Endothelial cell of umbilical vein (primary cell): ENCODE measurements around the gene RET. TPM values are rescaled to one million over a fixed set of nuclear protein-coding genes. Genes with fewer than 3 reads are reported as not detected.

ENCODE experiments used
- BruUV-seq: library from RNA; stranded (reverse); fragments of 400-500 nt; replicated peaks from 2 replicates; lab custom pipeline; 2021; lab: Mats Ljungman, UMichigan
- CTCF ChIA-PET: fragments of 300-600, 350-600 bp; sonication (Branson Sonifier 250); formaldehyde crosslinking; loops from one replicate; lab custom pipeline; 2021; ENCODE audit warnings: antibody characterized with exemption, inconsistent platforms; lab: Charles Lee
- POLR2A ChIA-PET: fragments of 300-600, 350-600 bp; sonication (Branson Sonifier 250); formaldehyde crosslinking; loops from one replicate; lab custom pipeline; 2021; ENCODE audit warnings: antibody characterized with exemption, inconsistent platforms; lab: Charles Lee
- DNase-seq: peaks from one replicate; pipeline ENCODE4 v3.0.0-alpha.2; 2011; ENCODE audit warnings: low read depth, low spot score
- FAIRE-seq: peaks from 2 replicates; lab custom pipeline; 2011; peaks lifted over from hg19 to GRCh38; lab: Jason Lieb, UNC
- H2AFZ ChIP-seq: 2 replicates; pipeline ENCODE4 v1.6.0; 2012; ENCODE audit warnings: low read depth, low read length, control low read depth, inconsistent platforms
- H3K27ac ChIP-seq: 2 replicates; pipeline ENCODE4 v1.5.1; 2011; ENCODE audit warnings: low read depth, mild to moderate bottlenecking, control low read depth, low read length, moderate library complexity; ENCODE audit not compliant: insufficient read depth
- H3K27me3 ChIP-seq, 2 experiments: 2 replicates each; pipeline versions ENCODE4 v1.6.0 to v1.6.1; 2011; ENCODE audit warnings: low read length in 2 of 2, mixed read lengths in 1 of 2; ENCODE audit not compliant: control insufficient read depth in 2 of 2, insufficient read depth in 2 of 2
- H3K36me3 ChIP-seq, 2 experiments: 2 replicates in 1 of 2; 3 replicates in 1 of 2; pipeline ENCODE4 v1.5.1; 2011; ENCODE audit warnings: low read length in 2 of 2, mild to moderate bottlenecking in 1 of 2, moderate library complexity in 1 of 2; ENCODE audit not compliant: control insufficient read depth in 2 of 2, insufficient read depth in 2 of 2; ENCODE audit errors: extremely low read depth in 1 of 2
- H3K4me1 ChIP-seq: 3 replicates; pipeline ENCODE4 v1.5.1; 2011; ENCODE audit warnings: mild to moderate bottlenecking, low read length; ENCODE audit not compliant: control insufficient read depth, insufficient read depth; ENCODE audit errors: extremely low read depth
- H3K4me2 ChIP-seq: 2 replicates; pipeline ENCODE4 v1.6.1; 2011; ENCODE audit warnings: low read length, control low read depth, mixed read lengths; ENCODE audit not compliant: insufficient read depth
- H3K4me3 ChIP-seq, 3 experiments: fragments of 200-600 bp in 1 of 3; sonication (generic), shearing (Covaris generic) in 1 of 3; replicated peaks in 1 of 3; 2 replicates each; pipeline ENCODE4 v1.5.1; 2011 to 2016; ENCODE audit warnings: control low read depth in 3 of 3, low read length in 3 of 3, mild to moderate bottlenecking in 2 of 3, inconsistent platforms in 1 of 3, low read depth in 1 of 3, moderate library complexity in 1 of 3; ENCODE audit not compliant: insufficient read depth in 1 of 3
- H3K79me2 ChIP-seq: 2 replicates; pipeline ENCODE4 v1.6.0; 2012; ENCODE audit warnings: low read length, inconsistent platforms; ENCODE audit not compliant: control insufficient read depth, insufficient read depth
- H3K9ac ChIP-seq: replicated peaks from 2 replicates; pipeline ENCODE3; 2011; ENCODE audit warnings: low read length, control low read depth; ENCODE audit not compliant: insufficient read depth; ENCODE audit errors: extremely low read depth
- H3K9me1 ChIP-seq: replicated peaks from 3 replicates; pipeline ENCODE4 v1.6.0; 2011; ENCODE audit warnings: mild to moderate bottlenecking, low read length; ENCODE audit not compliant: control insufficient read depth, insufficient read depth; ENCODE audit errors: extremely low read depth
- H3K9me3 ChIP-seq: replicated peaks from 2 replicates; pipeline ENCODE4 v1.5.1; 2012; ENCODE audit warnings: low read length, inconsistent platforms; ENCODE audit not compliant: control insufficient read depth, insufficient read depth
- H4K20me1 ChIP-seq: replicated peaks from 2 replicates; pipeline ENCODE3; 2011; ENCODE audit warnings: mild to moderate bottlenecking, low read length; ENCODE audit not compliant: control insufficient read depth, insufficient read depth; ENCODE audit errors: extremely low read depth
- CTCF ChIP-seq, 2 donors: IDR thresholded peaks; 1 replicate in 1 of 2; 2 replicates in 1 of 2; pipeline ENCODE4 v1.5.1; 2011; ENCODE audit warnings: low read length in 2 of 2, mild to moderate bottlenecking in 2 of 2, moderate library complexity in 2 of 2, control low read depth in 1 of 2, inconsistent platforms in 1 of 2, low read depth in 1 of 2; ENCODE audit not compliant: insufficient read depth in 1 of 2; ENCODE audit errors: extremely low read depth in 1 of 2
- EZH2 ChIP-seq: IDR thresholded peaks from 2 replicates; pipeline ENCODE4 v1.6.1; 2012; ENCODE audit warnings: borderline replicate concordance, low read depth, mild to moderate bottlenecking, moderate library complexity, low read length, inconsistent platforms; ENCODE audit not compliant: severe bottlenecking
- FOS ChIP-seq: IDR thresholded peaks from 2 replicates; pipeline ENCODE4 v1.6.1; 2011; ENCODE audit warnings: mild to moderate bottlenecking, low read length, moderate library complexity, borderline replicate concordance; ENCODE audit not compliant: insufficient read depth
- GATA2 ChIP-seq: IDR thresholded peaks from 2 replicates; pipeline ENCODE4 v1.7.0; 2011; ENCODE audit warnings: low read depth, mild to moderate bottlenecking, moderate library complexity, mixed read lengths, low read length; ENCODE audit not compliant: insufficient read length, insufficient read depth
- JUN ChIP-seq: IDR thresholded peaks from 2 replicates; pipeline ENCODE4 v1.6.1; 2011; ENCODE audit warnings: borderline replicate concordance, low read depth; ENCODE audit not compliant: insufficient read length, insufficient read depth
- MAX ChIP-seq: IDR thresholded peaks from 2 replicates; pipeline ENCODE4 v1.6.1; 2011; ENCODE audit not compliant: insufficient read depth, insufficient read length
- MYC ChIP-seq: IDR thresholded peaks from one replicate; pipeline ENCODE4 v1.6.1; 2011; ENCODE audit warnings: mild to moderate bottlenecking, low read depth, low read length
- POLR2A ChIP-seq: IDR thresholded peaks from 2 replicates; pipeline ENCODE4 v1.6.1; 2012; ENCODE audit warnings: low read depth, mild to moderate bottlenecking, control low read depth, low read length
- POLR2AphosphoS5 ChIP-seq: IDR thresholded peaks from 2 replicates; pipeline ENCODE4 v1.6.1; 2012; ENCODE audit warnings: low read depth, mild to moderate bottlenecking, control low read depth, low read length, moderate library complexity; ENCODE audit not compliant: insufficient read depth
- dilution Hi-C: fragments of 300-500 bp; cut with MboI; formaldehyde crosslinking; loops from one replicate; pipeline ENCODE4 v1.15.0; 2019; ENCODE audit warnings: low sequenced_read_pairs; ENCODE audit not compliant: extremely low pct_ligation_motif_present
- intact Hi-C: fragments of 100-400 bp; cut with micrococcal nuclease; formaldehyde crosslinking; loops from one replicate; pipeline ENCODE4 v1.10.0; 2022
- polyA plus RNA-seq, 4 experiments: library from polyadenylated mRNA; depleted of rRNA in 3 of 4; stranded (reverse) in 3 of 4; unstranded in 1 of 4; fragments of >200 nt; gene quantifications; 2 replicates each; pipeline versions ENCODE4 v1.2.1 to v1.2.3, GENCODE V29; 2011 to 2012; ENCODE audit warnings: missing spikeins in 1 of 4
- total RNA-seq: library from RNA; stranded (reverse); gene quantifications from 2 replicates; pipeline ENCODE4 v1.2.3, GENCODE V29; 2021

The RET gene
- total and polyA plus RNA-seq, 2 donors (not counting 3 experiments of a cell fraction or from before 2014, with no cell fraction given) = 0.04 to 0.22 TPM

- DNase-seq (no peak), FAIRE-seq (no peak)
- dilution Hi-C loops = no loop called here
- POLR2A ChIA-PET = no interaction called here
- Histone ChIP-seq H3K9me3 (no peaks in the 10 kb centered on the region), H2AFZ (no peak overlapping the region), H3K4me2 (no peak overlapping the region), H3K27ac (no peak overlapping the region), H3K36me3 (no peaks in the 10 kb centered on the region), H3K4me3 (no peak overlapping the region), H3K9me1 (no peaks in the 10 kb centered on the region), H3K9ac (no peak overlapping the region), H3K27me3 (no peaks in the 10 kb centered on the region), H3K79me2 (no peaks in the 10 kb centered on the region), H4K20me1 (no peaks in the 10 kb centered on the region), H3K4me1 (no peaks in the 10 kb centered on the region)
- TF ChIP-seq MYC (no peak), POLR2A (no peak), JUN (no peak), MAX (no peak), CTCF (IDR thresholded peaks at IDR 0.05; ENCODE audit: extremely low read depth in 1 of 2, insufficient read depth in 1 of 2, low read depth in 1 of 2, low read length in 2 of 2) (no peak), GATA2 (no peak), POLR2AphosphoS5 (no peak), FOS (no peak), EZH2 (no peak)
- intact Hi-C loops = no loop called here
- BruUV-seq = no TSS peak
- CTCF ChIA-PET = interaction anchor here (0.6 kb wide), 1 partner anchor 38 kb away, joined by 3 read pairs; no protein-coding TSS in a partner anchor
Observed at GRCh38 chr10:43055217-43055616, 21.7 kb upstream of the RET start.
